ENCODE measurements around the gene BANF2.

DNA sequence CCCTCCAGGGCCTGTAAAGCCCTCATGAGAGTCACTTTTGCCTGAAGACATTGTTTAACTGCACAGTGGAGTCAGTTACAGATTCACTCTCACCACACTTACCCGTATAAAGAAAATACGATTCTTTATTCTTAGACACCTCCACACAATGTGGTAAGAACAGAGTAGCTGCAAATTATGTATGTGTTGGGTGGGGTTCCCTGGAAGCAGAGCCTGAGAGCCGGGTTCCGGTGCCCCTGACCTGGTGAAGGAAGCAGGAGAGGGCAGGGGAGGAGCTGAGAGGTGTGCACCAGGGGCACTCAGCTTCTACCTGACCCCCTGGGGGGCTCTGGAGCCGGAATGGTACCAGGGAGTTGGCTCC lies 11.5 kb downstream of the BANF2 start:
- TF ChIP-seq, protein P1, sequence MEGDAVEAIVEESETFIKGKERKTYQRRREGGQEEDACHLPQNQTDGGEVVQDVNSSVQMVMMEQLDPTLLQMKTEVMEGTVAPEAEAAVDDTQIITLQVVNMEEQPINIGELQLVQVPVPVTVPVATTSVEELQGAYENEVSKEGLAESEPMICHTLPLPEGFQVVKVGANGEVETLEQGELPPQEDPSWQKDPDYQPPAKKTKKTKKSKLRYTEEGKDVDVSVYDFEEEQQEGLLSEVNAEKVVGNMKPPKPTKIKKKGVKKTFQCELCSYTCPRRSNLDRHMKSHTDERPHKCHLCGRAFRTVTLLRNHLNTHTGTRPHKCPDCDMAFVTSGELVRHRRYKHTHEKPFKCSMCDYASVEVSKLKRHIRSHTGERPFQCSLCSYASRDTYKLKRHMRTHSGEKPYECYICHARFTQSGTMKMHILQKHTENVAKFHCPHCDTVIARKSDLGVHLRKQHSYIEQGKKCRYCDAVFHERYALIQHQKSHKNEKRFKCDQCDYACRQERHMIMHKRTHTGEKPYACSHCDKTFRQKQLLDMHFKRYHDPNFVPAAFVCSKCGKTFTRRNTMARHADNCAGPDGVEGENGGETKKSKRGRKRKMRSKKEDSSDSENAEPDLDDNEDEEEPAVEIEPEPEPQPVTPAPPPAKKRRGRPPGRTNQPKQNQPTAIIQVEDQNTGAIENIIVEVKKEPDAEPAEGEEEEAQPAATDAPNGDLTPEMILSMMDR (IDR thresholded peaks at IDR 0.05; ENCODE audit: low read depth, low read length): no peak
- TF ChIP-seq, protein P2, sequence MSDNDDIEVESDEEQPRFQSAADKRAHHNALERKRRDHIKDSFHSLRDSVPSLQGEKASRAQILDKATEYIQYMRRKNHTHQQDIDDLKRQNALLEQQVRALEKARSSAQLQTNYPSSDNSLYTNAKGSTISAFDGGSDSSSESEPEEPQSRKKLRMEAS (IDR thresholded peaks at IDR 0.05; ENCODE audit: low read depth, low read length): no peak
- no peak for TF ChIP-seq POLR2A (IDR thresholded peaks at IDR 0.05; ENCODE audit: extremely low read depth, insufficient read length)
